ENCODE measurements around the gene CPN2.

CPN2 gene

GRCh38 chr3:194352667-194353246, 1.6 kb upstream of the CPN2 start:
- DNase-seq (no peak), ATAC-seq (no peak)

GRCh38 chr3:194351952-194352536, 916 bp upstream of the CPN2 start:
- ATAC-seq, result no peak
- DNase-seq, result no peak

DNA sequence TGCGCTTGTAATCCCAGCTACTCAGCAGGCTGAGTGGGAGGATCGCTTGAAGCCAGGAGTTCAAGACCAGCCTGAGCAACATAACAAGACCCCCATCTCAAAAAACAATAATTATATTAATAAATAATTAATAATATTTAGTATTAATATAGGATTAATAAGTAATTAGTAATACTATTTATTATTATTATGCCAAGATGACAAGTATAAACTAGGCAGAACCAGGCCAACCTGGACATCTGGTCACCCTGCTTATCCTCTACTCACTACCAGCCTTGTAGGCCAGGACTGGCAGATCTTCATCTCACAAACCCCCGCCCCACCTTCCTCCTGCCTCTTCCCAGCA, 429 bp downstream of the CPN2 start:
- ATAC-seq (no peak), DNase-seq (no peak)

- ATAC-seq (no peak), DNase-seq (no peak)
These were observed 2.8 kb downstream of the CPN2 start for GRCh38 chr3:194348354-194348753.

- ATAC-seq (peak; percentile 41), DNase-seq (no peak)
These were observed 4.5 kb downstream of the CPN2 start for GRCh38 chr3:194346621-194347020.

DNA sequence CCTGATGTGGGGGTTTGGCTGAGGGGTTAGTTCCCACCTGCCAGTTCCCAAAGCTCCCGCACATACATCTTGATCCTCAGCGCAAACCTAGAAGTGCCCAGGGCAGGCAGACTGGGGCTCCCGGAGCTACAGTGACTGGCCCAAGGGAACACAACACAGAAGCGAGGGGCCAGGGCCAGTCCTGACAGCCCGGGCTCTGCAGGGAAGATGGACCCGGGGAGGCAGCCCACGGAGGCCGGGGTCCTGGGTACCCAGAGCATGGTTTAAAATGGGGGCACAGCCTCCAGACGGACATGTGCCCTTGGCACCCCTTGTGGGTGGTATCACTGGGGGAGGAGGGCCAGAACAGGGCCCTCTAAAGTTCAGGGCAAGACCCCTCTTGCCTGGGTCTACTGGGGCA, 5.1 kb downstream of the CPN2 start:
- ATAC-seq (peak; percentile 16), DNase-seq (no peak)

DNA sequence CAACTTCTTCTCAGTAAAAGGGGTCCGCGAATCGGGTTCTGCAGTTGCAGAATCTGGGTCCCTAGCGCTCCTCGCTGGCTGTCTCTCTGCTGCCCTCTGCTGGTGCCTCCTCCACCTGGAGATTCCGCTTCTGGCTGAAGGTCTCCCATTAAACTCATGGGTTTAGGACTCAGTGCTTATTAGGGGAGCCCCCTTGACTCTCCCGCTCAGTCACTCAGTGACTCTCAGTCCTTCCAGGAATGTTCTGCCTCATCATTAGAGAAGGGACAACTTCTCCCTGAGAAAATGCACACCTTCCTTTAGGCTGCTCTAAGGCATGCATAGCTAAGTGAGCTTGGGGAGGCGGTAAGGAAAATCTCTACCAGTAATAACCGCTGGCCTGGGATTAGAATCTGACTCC, 7.1 kb downstream of the CPN2 start:
- ATAC-seq, result peak; percentile 56
- DNase-seq, result peak; percentile 83

DNA sequence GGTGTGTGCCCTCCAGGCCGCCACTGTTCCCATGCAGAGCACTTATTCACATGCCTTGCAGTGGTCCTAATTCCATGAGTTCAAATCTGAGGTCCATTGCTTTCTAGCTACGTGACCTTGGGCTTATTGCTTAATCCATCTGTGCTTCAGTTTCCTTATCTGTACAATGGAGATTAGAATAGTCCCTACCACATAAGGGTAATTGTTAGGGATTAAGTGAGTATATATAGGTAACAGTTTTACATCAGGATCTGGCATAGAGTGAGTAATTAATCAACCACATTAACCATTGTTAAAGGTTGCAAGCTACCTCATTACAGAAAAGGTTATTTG, 7.6 kb downstream of the CPN2 start:
- no peak for DNase-seq
- ATAC-seq, result no peak

GRCh38 chr3:194342861-194343560, 8.1 kb downstream of the CPN2 start:
- DNase-seq (no peak), ATAC-seq (no peak)

DNA sequence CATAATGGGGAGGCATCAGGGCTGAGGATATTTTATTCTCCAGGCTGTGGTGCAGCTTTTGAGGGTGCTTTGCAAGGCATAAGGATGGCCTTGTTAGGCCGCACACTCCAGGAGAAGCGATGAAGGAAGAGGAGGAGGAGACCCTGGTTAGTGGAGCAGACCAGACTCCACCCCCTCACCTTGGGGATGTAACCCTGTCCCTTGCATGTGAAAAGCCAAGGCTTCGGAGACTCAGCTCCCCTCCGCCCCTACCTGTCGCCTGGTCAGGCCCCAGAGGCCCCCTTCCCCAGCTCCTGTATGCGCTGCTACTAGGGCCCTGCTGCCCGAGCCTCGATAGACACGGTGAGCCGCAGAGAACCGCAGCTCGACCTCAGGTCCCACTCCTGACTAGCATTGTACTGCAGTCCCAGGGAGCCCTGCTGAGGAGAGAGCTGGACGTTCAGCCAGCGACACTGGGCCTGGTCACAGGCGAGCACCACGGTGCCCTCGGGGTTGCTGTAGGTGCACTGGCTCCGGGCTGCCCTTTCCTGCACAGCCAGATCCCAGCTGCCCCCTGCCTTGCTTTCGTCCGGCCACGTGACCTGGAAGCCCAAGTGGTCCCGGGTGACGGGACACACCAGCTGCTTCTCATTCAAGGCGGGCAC, 10.2 kb downstream of the CPN2 start:
- DNase-seq (no peak), ATAC-seq (no peak)

- no peak for ATAC-seq
- no peak for DNase-seq
These were observed 11.3 kb downstream of the CPN2 start for GRCh38 chr3:194339840-194340239.

- no peak for ATAC-seq
- no peak for DNase-seq
These were observed 11.8 kb downstream of the CPN2 start for GRCh38 chr3:194339356-194339755.

DNA sequence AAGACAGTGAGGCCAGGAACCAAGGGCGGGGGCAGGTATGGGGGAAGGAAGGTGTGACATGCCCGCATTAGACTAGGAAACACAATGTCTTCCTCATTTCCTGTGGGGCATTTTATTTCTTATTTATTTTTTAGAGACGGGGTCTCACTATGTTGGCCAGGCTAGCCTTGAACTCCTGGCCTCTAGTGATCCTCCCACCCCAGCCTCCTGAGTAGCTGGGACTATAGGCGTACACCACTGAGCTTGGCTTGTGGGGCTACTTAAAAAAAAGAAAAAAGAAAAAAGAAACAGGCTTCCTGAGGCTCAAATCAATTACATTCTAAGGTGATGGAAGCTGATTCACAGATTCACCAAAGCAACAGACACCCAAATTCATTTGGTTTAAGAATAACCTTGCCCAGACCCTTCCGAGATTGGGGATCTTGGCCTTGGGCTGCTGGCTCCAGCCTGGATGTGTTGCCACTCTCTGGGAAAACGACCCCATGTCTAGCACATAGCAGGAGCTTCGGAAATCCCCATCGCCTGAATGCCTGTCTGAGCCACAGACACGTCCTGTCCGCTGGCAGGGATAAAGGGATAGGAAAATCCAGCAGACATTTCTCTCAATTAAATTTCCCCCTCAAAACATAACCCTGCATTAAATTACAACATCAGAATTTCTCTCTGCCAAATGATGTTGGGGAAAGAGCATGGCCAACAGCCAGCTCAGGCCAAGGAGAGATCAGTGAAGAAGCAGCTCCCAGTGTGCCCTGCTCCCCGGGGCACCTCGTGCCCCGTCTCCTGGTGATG, 13.0 kb downstream of the CPN2 start:
- DNase-seq (no peak), ATAC-seq (no peak)

DNA sequence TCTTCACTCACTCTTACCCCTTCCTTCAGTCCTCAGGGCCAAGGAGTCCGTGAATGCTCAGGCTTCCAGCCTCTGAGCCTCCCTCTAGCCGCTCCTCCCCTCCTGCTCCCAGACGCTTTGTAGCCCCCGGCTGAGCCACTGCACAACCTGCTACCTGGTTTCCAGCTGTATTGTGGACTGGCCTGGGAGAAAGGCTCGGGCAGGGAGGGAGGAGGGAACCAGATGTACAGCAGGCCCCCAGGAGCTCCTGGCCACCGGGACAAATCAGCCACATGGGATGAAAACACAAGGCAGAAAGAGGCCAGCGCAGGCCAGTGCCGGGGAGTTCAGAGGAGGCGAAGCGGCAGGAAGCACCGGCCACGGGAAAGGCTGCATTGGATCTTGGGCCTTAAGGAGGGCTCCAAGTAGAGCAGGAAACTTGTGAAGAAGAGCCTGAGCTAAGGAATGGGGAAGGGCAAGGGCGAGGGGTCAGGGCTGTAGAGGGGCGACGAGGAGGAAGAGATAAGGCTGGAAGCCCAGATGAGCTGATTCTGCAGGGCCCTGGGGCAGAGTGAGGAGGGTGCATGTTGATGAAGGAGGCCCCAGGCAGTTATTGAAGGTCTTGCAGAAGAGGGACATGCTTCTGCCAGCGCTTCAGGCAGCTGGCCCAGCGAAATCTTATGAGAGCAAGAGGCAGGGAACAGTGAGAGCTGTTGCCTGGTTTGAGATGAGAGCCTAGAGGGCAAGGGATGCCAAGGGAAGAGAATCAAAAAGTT, 14.3 kb downstream of the CPN2 start:
- no peak for DNase-seq
- no peak for ATAC-seq

DNA sequence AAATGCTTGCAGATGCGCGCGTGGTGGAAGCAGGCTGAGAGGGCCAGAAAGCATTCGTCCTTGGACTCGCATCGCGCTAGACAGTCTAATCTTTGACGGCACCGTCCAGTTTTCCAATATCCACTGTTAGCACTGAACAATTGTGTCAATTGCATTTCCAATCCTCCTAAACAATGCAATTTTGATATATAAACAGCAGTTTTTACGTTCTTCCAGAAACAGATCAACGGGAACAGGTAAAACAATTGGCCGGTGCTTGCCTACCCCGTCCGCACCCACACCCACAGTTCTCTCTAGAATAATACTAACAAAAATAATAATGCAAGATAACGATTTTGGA, 17.2 kb downstream of the CPN2 start:
- no peak for DNase-seq
- ATAC-seq, result no peak

DNA sequence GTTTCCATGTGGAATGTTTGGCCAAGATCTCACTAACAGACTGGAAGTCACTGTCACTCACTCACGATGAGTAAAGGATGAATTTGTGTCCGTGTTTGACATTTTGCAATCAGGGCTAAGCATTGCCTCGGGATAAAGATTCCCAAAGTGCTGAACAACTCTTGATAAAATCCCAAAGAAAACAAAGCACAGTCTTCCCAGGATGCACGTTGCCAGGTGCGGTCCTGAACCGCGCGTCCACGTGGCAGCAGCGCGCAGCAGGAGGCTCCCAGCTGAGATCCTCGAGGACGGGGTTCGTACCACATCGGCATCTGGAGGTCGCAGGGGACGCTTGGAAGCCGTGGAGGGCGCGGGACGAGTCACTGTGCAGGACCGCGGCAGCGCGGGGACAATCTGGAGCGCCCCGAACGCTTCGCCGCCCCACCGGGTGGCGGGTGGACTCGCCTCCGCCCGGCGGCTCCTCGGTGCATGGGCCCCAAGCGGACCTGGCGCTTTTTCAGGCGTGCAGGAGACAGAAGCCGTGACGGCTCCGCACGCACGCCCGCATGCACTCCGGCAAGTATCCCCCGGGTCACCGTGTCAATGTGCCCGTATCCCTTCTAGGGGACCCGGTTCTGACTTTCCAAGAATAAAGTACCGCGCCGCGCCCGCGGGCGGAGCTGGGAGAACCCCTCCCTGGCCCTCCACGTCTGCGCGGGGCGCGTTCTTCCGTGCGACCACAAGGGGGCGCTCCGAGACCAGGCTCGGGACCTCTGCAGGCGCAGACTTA, 17.7 kb downstream of the CPN2 start:
- peak; percentile 90 for ATAC-seq
- peak; percentile 92 for DNase-seq

- DNase-seq (no peak), ATAC-seq (no peak)
These were observed 18.3 kb downstream of the CPN2 start for GRCh38 chr3:194332858-194333211.

DNA sequence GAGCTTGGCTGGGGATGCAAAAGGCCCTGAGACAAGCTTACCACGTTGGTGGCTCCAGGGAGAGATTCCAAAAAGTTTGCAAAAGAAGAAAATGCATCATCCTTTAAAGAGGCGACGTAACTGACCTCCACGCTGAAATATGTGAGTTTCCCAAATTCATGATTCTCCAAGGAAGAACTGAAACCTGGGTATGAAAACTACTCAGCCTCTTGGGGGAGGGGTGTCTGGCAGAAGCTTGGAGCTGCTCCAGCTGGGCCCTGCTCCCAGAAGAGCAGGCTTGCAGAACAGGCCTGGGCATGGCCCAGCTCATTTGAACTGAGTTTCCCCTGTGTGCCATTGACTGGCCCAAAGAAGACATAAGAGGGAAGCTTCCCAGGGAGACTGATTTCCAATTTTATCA, 20.5 kb downstream of the CPN2 start:
- no peak for ATAC-seq
- no peak for DNase-seq

DNA sequence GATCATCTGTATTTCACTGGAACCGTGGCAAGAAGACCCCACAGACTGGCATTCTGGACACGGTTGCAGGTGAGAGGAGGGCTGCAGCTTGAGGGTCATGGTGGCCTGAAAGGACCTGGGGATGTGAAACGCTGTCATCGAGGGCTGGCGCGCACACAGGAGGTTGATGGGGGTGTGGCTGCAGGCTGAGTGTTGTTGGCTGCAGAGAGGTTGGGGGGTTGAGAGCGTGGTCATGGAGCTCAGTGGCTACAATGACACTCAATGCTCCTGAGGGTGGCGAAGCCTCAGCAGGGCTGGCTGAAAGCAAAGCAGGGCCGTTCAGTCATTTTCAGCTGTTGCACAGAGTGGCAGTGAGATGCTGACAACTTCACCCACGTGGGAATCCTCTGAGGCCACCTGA, 21.0 kb downstream of the CPN2 start:
- no peak for ATAC-seq
- DNase-seq, result no peak

DNA sequence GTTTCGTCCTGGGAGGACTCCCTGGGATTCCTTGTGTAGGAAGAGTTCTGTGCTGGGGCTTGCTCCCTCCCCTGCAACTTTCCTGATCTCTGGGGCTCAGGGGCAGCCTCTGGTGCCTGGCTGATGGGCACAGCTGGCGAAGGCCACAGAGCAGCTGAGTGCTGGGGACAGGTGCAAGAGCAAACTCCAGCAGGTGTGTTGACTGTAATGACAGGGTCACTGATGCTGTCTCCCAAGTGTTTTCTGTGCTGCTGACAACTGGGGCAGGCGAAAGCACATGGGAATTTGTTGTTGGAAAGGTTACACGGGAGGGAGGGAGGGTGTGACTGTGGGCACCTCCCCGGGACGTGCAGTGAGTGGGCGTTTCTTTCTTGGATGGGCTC, 21.6 kb downstream of the CPN2 start:
- DNase-seq (no peak), ATAC-seq (no peak)

GRCh38 chr3:194328942-194329582, 22.1 kb downstream of the CPN2 start:
- DNase-seq (no peak), ATAC-seq (no peak)
